Fibroblast of skin of back (primary cell): ENCODE measurements around the gene CREB5.
"Not testable (repeated sequence)": the region's sequence is repeated elsewhere in the genome, so short reads cannot be mapped to it uniquely, and the experiment has no call there.

Experiments used
- DNase-seq: peaks from one replicate; pipeline ENCODE4 v3.0.0-alpha.2; 2013

Gene CREB5

DNA sequence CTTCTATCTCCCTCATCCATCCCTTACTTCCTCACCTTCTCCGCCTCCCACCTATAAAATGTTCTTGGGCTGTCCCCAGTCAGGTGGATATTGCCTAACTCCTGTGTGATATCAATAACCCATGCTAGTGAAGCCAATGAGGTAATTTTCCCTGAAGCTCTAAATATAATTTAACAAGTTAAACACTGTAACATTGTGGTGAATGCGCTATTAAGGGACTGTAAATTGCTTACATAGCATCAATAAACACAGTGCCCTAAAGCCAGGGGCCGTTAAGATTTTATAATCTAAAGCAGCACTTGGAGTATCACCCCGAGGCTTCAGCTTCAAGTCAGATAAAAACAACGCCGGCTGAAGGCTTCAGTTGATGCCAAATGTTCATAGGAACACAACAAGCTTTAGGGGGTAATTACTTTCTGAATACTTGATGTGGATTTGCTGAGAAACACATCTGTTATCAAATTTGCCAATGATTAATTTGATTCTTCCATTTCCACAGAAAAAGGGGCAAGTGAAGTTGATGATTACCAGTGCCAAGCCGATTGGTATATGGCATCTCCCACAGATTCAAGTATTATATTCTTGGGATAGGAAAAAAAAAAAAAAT is 138.4 kb downstream of the CREB5 start:
- DNase-seq, result no peak

- no peak for DNase-seq
Measured at GRCh38 chr7:28551331-28551730, 139.0 kb downstream of the CREB5 start.

- not testable (repeated sequence) for DNase-seq
Measured at GRCh38 chr7:28551766-28552165, 139.4 kb downstream of the CREB5 start.

DNA sequence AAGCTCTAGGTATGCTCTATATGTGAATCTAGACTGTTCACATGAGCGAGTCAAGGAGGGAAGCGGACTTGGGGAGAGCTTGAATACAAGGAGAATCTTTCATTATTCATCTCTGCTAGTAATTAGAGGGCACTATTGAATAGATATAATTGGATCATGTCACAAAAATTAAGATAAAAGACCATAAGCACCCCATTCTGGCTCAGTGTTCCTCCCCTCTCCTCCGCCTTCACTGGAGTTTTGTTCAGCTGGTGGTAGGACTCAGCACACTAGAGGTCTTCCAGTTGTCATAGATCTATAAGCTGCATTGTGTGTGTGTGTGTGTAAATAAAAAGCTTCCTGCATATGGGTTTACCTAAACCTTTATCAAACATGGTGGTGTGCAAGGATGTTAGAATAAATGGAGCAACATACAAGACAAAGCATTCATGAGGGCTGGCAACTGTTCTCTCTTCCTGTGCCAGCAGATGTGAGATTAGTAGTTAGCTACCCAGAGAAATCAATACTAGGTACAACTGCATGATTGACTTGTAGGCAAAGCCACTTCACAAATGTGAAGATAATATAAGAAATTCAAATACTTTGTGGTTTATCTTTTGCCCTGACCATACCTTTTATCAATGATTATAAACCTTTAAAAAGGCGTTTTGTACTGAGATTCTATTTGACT is 142.6 kb downstream of the CREB5 start:
- DNase-seq, result no peak

DNA sequence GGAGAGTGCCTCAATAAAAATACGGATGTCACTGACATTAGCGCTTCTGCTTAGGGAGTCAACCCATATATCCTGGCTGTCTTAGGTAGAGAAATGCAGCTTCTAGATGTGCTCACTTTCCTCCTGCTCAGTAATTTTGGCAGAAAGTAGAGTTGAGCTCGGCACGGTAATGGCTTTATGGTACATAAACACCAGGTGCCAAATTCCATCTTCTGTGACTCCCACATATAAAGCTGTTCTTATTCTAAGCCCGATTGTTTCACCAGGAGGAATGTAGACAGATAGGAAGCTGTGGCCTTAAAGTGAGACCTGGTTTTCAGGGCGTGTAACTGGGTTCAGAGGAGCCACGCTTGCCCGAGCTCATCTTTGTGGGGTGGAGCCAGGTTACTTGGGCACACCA is 143.7 kb downstream of the CREB5 start:
- DNase-seq, result no peak

- no peak for DNase-seq
Measured at GRCh38 chr7:28556671-28557070, 144.4 kb downstream of the CREB5 start.

DNA sequence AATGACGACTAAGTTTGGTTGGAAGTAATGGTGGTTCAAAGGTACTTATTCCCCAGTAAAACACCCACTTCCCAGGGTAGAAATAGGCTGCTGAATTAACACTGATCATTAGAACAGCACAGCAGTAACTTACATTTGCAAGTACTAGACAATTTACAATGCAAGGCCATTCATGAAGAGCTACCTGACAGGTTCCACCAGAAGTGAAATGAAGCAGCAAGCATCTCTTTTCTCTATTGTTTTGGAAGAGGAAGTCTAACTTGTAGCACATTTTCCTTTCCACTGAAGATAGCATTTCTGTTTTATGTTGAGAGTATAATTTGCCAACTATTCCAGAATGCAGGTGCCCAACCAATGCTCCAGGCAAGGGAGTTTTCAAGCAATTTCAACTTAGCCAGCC is 145.9 kb downstream of the CREB5 start:
- DNase-seq, result no peak

- DNase-seq, result no peak
Measured at GRCh38 chr7:28560767-28561166, 148.4 kb downstream of the CREB5 start.

DNA sequence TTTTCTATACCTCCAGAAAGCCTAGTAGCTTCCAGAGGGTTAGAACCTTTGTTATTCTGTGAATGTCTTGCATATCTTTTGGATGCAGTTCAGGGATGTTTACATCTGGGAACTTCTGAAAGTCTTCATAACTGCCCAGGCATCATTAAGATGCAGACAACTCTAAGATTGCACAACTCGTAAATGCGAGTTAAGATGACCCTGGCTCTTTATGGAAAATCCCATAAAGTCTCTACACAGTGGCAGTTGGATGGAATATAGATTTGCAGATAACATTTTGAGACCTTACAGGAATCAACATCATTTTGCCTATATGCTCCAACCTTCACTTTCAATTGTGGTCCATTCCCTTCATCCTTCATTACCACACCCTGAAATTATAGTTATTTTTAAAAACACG is 151.7 kb downstream of the CREB5 start:
- no peak for DNase-seq

- no peak for DNase-seq
Measured at GRCh38 chr7:28564755-28565374, 152.5 kb downstream of the CREB5 start.

DNA sequence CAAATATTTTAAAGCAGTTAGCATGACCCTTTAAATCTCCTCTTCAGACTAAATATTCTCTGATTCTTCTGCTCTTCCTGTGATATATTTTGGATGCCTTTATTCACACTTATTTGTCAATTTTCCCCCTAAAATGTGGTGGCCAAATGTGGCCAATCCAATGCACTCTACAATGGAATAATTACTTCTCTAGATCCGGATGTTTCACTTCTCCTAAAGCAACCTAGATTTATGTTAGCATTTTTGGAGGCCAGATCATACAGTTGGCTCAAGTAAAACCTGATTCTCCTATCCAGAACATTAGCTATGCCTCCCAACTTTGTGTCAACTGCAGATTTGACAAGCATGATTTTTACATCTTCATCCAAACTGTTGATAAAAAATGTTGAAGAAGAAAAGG is 153.7 kb downstream of the CREB5 start:
- no peak for DNase-seq

DNA sequence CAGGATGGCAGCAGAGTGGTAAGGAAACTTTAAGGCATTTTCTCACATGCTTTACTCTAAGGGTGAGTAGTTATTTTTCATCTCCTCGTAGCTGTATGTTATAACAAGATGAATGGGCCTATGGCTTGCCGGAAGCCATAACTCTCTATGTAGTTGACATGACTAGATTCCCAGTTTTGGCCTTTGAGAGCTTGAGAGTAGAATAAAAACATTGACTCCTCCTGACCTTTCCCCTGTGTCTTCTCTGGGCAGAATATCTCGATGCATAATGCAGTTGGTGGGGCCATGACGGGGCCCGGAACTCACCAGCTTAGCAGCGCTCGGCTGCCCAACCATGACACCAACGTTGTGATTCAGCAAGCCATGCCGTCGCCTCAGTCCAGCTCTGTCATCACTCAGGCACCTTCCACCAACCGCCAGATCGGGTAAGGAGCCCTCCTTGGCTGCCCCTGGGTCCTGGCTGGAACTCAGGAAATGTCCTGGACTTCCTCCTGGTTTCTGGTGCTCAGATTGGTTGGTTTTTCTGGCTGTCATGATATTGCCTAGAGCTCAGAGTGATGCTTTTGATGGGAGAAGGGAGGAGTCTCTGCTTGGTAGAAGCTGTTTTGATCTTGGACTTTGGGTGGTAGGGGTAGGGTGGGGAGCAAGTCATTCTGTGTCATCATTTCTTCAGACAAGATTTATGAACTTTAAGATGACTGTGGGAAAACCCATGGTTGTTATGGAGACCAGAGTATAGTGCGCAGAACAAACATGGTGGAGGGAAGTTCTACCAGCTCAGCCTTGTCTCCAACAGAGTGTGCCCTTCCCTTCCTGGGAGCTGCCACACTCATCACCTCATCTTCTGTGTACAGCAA is 158.0 kb downstream of the CREB5 start:
- no peak for DNase-seq

DNA sequence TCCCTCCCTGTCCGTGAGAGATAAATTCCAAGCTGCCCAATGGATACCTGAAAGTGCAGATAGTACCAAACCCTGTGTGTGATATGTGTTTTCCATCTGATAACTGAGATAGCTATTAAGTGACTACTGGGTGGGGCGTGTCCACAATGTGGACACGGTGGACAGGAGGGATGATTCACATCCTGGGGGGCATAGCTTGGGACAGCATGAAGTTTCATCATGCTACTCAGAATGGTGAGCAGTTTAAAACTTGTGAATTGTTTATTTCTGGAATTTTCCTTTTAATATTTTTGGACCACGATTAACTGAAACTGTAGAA is 158.6 kb downstream of the CREB5 start:
- DNase-seq, result peak; percentile 84

GRCh38 chr7:28571405-28571804 is 159.1 kb downstream of the CREB5 start:
- DNase-seq, result no peak

DNA sequence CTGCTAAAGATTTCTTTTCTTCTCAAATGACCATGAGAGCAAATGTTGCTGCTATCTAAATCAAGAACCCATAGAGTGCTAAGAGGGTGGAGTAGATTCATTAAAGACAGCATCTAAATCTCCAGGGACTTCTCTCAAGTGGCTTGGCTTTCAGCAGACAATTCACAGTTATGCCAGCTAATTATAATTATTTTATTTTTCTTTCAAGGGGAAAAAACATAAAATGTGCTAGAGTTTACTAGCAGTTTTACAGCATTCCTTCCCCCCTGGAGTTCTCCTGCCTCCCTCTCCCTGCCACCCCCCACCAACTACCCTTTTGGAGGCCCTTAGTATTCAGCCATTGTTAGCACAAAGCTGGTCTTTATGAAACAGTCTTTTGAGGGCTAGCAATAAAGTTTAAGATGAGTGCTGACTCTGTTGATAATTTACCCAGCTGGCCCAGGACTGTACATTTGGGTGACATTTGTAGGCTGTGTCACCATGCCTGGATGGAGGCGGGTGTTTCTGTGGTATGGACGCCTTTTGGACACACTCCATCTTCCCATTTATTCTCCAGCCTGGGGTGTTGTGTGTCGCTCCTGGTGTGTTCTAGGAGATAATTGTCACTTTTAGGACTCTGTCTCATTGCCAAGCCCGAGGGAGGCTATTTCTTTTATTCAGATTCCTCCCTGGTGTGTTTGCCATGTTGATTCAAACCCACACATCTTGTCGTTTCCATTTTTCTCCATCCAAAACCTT is 160.2 kb downstream of the CREB5 start:
- DNase-seq, result no peak

DNA sequence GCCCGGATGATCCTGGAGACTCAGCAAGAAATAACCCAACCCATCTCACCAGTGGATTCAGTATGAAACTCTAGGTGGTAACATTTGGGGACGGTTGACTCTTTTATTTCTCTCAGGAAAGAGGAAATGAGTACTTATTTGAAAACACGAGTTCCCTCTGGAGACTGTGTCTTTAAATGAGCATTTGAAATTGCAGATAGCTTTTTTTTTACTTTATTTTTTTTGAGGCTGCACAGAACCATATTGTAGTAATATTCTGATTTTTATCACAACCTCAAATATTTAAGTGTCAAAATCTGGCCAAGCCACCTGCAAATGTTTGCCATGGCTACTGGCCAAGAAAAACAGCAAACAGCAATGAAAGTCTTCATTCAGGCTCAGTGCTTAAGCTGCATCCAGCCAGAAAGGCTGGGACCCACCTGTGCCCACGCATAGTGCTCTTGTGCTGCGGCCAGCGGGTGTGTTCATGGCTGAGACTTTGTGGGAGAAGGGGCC is 160.8 kb downstream of the CREB5 start:
- DNase-seq, result peak; percentile 48

DNA sequence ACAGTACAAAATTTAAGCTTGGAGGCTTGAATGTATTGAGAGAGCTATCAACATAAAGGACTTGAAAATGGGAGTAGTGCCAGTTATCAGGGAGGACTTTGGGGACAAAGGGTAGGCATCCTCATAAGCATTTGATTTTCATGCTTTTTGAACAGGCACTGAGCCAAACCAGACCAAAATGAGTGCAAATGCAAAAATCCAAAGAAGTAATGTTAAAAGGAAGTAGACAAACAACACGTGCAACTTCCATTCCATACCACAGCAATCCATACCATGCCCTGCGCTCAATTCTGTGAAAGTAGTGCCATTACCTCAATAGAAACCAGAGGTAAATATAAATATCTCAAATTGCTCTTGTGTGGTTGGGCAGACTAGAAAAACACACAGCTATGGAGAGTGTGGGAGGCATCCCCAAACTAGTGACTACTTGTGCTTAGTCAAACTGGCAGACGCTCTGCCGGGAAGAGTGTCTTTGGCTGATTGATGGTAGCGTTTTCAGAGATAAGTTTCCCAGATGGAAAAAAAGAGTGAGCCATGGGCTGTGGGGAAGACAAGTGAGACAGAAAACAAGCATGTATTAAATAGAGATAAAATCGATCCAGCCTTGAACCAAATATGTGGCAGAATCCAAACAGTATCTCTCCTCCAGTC is 161.5 kb downstream of the CREB5 start:
- DNase-seq, result no peak

- peak; percentile 69 for DNase-seq
Measured at GRCh38 chr7:28575241-28575643, 162.9 kb downstream of the CREB5 start.

DNA sequence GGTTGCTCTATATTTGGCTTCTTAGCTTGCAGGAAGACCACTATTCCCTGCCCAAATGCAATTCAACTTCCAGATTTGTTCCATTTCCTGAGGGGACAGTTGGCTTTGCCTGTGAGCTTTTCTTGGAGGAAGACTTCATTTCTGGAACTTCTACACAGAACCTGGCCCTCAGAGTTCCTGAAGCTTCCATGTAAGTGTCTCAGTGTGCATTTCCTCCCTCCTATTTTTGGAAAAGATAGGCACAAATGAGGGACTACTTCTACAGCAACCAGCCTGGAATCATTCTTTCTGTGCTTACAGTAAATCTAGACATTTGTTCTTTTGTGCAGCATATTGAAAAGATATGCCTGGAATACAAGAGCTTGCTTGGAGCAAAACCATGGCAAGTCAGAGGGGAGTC is 164.3 kb downstream of the CREB5 start:
- DNase-seq, result no peak

DNA sequence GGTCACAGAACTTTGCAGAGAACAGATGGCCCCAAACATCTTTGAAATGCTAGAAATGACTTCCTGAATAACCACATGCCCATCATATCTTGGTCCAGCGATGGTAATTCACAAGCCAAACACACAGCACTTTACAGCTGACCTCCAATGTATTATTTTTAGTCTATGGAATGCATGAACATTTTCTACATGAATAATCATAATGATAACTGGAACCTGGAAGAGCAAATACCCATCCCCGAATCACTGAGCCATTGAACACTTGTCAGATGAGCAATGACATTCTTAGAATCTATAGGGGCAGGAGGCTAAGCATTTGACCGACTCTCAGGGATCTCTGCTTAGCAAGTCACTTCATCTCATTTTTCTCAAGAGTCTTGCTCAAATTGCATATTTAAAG is 167.3 kb downstream of the CREB5 start:
- peak; percentile 82 for DNase-seq

- DNase-seq, result no peak
Measured at GRCh38 chr7:28580665-28581064, 168.3 kb downstream of the CREB5 start.

DNA sequence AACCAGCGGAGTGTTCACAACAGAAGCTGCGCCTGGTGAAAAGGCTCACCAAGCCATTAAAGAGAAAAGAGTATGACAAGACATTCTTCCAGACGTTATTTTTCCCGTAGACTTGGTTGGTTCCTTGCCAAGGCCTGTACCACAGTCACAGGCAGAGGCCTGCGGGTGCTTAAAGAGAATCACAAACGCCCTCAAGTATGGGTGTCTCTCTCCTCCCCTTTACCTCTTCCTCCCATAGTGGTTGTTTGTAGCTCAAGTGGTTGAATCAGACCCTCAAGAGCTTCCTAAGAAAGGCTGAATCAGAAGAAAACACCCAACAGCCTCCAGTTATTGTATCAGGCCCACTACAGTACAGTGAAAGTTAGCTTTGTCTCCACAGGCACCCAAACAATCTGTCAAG is 169.0 kb downstream of the CREB5 start:
- DNase-seq, result no peak
